H1 (cell line): Measurements from ENCODE around the gene ETFB. TPM values are rescaled to one million over a fixed set of nuclear protein-coding genes. Genes with fewer than 3 reads are reported as not detected.

Source experiments
- ASH2L ChIP-seq: fragments of 200-600, 300-600 bp; sonication (generic); IDR thresholded peaks from one replicate; pipeline ENCODE4 v1.7.1; 2017; ENCODE audit warnings: low read length
- CBX5 ChIP-seq: fragments of 300-800, 300-1000 bp; sonication (generic); IDR thresholded peaks from 2 replicates; pipeline ENCODE4 v1.7.1; 2016; ENCODE audit warnings: antibody characterized with exemption, low read length, low read depth
- CEBPB ChIP-seq: IDR thresholded peaks from 2 replicates; pipeline ENCODE4 v1.6.1; 2012; ENCODE audit warnings: low read depth, low read length
- JUN ChIP-seq: IDR thresholded peaks from 2 replicates; pipeline ENCODE4 v1.6.1; 2011; ENCODE audit warnings: low read depth, mild to moderate bottlenecking, improper control_type of control experiment, low read length
- MAFK ChIP-seq: IDR thresholded peaks from 2 replicates; pipeline ENCODE4 v1.6.1; 2012; ENCODE audit warnings: low read depth, mild to moderate bottlenecking, improper control_type of control experiment, low read length
- NANOG ChIP-seq: IDR thresholded peaks from 2 replicates; pipeline ENCODE4 v1.6.1; 2011; ENCODE audit warnings: low read length, low read depth, mild to moderate bottlenecking, inconsistent platforms; ENCODE audit not compliant: insufficient read depth, poor library complexity, severe bottlenecking
- SP2 ChIP-seq: IDR thresholded peaks from 2 replicates; pipeline ENCODE4 v1.6.1; 2012; ENCODE audit warnings: mild to moderate bottlenecking, low read length, inconsistent platforms
- SUZ12 ChIP-seq: fragments of 200-600 bp; sonication (generic); IDR thresholded peaks from 2 replicates; pipeline ENCODE4 v1.6.1; 2012; ENCODE audit warnings: mild to moderate bottlenecking, inconsistent platforms, low read length, moderate library complexity, mixed read lengths
- polyA plus RNA-seq, 7 experiments: library from polyadenylated mRNA; depleted of rRNA in 3 of 7; stranded (reverse) in 5 of 7; unstranded in 2 of 7; fragments of >200 nt in 5 of 7; fragments of 200-250 nt in 2 of 7; gene quantifications; 1 replicate in 5 of 7; 2 replicates in 1 of 7; 4 replicates in 1 of 7; pipeline versions ENCODE4 v1.2.1 to v1.2.3, GENCODE V29; 2011 to 2013; ENCODE audit warnings: missing spikeins in 2 of 7, mixed read lengths in 2 of 7
- total RNA-seq: library from RNA; stranded (reverse); fragmentation: NEBNext Ultra II Directional; extraction: Animal tissue kit (Norgen Biotek cat#: 25700); gene quantifications from 2 replicates; pipeline ENCODE4 v1.2.1, GENCODE V29; 2021
- TF ChIP-seq, protein P1 (sequence below): fragments of 300-600 bp; sonication (generic); IDR thresholded peaks from 2 replicates; pipeline ENCODE4 v1.7.1; 2012; ENCODE audit warnings: low read length, moderate library complexity, mild to moderate bottlenecking, inconsistent platforms; ENCODE audit not compliant: insufficient replicate concordance
- TF ChIP-seq, protein P2 (sequence below): IDR thresholded peaks from 2 replicates; pipeline ENCODE4 v1.6.1; 2012; ENCODE audit warnings: inconsistent platforms

The ETFB gene
- total and polyA plus RNA-seq, 2 of the 8 experiments (the other 6 are each of a cell fraction or from before 2014, with no cell fraction given): 40.0 to 66.5 TPM

GRCh38 chr19:51339687-51340656, 26.2 kb downstream of the ETFB start (continued):
- TF ChIP-seq MAFK (no peak), SUZ12 (no peak), JUN (no peak), CEBPB (no peak), SP2 (no peak), NANOG (no peak), CBX5 (no peak), ASH2L (no peak)
- TF ChIP-seq, protein P1, sequence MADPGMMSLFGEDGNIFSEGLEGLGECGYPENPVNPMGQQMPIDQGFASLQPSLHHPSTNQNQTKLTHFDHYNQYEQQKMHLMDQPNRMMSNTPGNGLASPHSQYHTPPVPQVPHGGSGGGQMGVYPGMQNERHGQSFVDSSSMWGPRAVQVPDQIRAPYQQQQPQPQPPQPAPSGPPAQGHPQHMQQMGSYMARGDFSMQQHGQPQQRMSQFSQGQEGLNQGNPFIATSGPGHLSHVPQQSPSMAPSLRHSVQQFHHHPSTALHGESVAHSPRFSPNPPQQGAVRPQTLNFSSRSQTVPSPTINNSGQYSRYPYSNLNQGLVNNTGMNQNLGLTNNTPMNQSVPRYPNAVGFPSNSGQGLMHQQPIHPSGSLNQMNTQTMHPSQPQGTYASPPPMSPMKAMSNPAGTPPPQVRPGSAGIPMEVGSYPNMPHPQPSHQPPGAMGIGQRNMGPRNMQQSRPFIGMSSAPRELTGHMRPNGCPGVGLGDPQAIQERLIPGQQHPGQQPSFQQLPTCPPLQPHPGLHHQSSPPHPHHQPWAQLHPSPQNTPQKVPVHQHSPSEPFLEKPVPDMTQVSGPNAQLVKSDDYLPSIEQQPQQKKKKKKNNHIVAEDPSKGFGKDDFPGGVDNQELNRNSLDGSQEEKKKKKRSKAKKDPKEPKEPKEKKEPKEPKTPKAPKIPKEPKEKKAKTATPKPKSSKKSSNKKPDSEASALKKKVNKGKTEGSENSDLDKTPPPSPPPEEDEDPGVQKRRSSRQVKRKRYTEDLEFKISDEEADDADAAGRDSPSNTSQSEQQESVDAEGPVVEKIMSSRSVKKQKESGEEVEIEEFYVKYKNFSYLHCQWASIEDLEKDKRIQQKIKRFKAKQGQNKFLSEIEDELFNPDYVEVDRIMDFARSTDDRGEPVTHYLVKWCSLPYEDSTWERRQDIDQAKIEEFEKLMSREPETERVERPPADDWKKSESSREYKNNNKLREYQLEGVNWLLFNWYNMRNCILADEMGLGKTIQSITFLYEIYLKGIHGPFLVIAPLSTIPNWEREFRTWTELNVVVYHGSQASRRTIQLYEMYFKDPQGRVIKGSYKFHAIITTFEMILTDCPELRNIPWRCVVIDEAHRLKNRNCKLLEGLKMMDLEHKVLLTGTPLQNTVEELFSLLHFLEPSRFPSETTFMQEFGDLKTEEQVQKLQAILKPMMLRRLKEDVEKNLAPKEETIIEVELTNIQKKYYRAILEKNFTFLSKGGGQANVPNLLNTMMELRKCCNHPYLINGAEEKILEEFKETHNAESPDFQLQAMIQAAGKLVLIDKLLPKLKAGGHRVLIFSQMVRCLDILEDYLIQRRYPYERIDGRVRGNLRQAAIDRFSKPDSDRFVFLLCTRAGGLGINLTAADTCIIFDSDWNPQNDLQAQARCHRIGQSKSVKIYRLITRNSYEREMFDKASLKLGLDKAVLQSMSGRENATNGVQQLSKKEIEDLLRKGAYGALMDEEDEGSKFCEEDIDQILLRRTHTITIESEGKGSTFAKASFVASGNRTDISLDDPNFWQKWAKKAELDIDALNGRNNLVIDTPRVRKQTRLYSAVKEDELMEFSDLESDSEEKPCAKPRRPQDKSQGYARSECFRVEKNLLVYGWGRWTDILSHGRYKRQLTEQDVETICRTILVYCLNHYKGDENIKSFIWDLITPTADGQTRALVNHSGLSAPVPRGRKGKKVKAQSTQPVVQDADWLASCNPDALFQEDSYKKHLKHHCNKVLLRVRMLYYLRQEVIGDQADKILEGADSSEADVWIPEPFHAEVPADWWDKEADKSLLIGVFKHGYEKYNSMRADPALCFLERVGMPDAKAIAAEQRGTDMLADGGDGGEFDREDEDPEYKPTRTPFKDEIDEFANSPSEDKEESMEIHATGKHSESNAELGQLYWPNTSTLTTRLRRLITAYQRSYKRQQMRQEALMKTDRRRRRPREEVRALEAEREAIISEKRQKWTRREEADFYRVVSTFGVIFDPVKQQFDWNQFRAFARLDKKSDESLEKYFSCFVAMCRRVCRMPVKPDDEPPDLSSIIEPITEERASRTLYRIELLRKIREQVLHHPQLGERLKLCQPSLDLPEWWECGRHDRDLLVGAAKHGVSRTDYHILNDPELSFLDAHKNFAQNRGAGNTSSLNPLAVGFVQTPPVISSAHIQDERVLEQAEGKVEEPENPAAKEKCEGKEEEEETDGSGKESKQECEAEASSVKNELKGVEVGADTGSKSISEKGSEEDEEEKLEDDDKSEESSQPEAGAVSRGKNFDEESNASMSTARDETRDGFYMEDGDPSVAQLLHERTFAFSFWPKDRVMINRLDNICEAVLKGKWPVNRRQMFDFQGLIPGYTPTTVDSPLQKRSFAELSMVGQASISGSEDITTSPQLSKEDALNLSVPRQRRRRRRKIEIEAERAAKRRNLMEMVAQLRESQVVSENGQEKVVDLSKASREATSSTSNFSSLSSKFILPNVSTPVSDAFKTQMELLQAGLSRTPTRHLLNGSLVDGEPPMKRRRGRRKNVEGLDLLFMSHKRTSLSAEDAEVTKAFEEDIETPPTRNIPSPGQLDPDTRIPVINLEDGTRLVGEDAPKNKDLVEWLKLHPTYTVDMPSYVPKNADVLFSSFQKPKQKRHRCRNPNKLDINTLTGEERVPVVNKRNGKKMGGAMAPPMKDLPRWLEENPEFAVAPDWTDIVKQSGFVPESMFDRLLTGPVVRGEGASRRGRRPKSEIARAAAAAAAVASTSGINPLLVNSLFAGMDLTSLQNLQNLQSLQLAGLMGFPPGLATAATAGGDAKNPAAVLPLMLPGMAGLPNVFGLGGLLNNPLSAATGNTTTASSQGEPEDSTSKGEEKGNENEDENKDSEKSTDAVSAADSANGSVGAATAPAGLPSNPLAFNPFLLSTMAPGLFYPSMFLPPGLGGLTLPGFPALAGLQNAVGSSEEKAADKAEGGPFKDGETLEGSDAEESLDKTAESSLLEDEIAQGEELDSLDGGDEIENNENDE: no peak
- TF ChIP-seq, protein P2, sequence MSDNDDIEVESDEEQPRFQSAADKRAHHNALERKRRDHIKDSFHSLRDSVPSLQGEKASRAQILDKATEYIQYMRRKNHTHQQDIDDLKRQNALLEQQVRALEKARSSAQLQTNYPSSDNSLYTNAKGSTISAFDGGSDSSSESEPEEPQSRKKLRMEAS: peak; percentile 93
